ENCODE results near the gene RHOJ.

DNA sequence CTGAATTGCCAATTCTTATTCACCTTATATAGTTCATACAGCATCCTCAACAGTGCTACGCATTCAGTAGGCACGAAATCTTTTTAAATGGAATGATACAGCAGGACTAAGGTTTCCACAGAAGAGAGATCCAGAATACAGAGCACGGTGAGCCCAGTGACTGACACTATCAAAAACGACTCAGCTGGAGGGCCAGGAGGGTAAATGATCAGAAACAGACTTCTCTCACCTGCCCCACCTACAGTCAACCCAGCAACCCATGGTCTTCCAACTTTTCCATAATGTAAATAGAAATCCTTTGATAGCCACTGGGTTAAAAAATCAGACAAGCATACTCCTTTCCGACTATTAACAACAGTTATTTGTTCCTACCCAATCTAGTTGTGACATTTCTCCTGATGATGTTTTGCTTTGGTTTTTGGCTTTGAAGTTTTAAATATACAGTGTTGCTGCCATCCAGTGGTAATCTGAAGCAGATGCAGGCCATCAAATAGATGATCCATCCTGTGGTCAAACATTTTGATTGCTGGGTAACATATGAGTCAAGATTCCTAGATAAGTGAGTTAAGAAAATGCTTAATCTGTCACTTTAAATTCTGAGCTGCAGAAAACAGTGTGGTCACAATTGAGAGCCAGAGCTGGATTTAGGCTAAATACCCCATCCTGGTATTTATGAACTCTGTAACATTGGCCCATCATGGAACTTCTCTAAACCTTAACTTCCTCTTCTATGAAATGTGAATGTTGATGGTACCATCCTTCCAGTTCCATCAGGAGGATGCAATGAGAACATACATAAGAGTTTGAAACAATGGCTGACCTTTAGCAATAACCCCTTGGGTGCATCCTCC, 72.5 kb downstream of the RHOJ start:
- TF ChIP-seq, protein P1, sequence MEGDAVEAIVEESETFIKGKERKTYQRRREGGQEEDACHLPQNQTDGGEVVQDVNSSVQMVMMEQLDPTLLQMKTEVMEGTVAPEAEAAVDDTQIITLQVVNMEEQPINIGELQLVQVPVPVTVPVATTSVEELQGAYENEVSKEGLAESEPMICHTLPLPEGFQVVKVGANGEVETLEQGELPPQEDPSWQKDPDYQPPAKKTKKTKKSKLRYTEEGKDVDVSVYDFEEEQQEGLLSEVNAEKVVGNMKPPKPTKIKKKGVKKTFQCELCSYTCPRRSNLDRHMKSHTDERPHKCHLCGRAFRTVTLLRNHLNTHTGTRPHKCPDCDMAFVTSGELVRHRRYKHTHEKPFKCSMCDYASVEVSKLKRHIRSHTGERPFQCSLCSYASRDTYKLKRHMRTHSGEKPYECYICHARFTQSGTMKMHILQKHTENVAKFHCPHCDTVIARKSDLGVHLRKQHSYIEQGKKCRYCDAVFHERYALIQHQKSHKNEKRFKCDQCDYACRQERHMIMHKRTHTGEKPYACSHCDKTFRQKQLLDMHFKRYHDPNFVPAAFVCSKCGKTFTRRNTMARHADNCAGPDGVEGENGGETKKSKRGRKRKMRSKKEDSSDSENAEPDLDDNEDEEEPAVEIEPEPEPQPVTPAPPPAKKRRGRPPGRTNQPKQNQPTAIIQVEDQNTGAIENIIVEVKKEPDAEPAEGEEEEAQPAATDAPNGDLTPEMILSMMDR (IDR thresholded peaks at IDR 0.05 in 2 of 3, conservative IDR thresholded peaks at IDR 0.05 in 1 of 3; ENCODE audit: insufficient read depth in 2 of 3, low read depth in 1 of 3, low read length in 3 of 3) = peak; percentile 24 to 67 (median 63); a peak in 4 of 6 replicates
- TF ChIP-seq HDAC1 (IDR thresholded peaks at IDR 0.05) (no peak), BHLHE40 (IDR thresholded peaks at IDR 0.05; ENCODE audit: low read length) (no peak), ZBTB33 (CRISPR knock-in tag; IDR thresholded peaks at IDR 0.05) (no peak), MTA1 (IDR thresholded peaks at IDR 0.05; ENCODE audit: borderline replicate concordance) (no peak), ZBTB7A (IDR thresholded peaks at IDR 0.05; ENCODE audit: borderline replicate concordance, control insufficient read depth, low read depth, low read length) (no peak), TEAD4 (IDR thresholded peaks at IDR 0.05; ENCODE audit: low read length) (no peak), TEAD4 (CRISPR knock-in tag; IDR thresholded peaks at IDR 0.05; ENCODE audit: borderline replicate concordance) (no peak), RAD21 (CRISPR knock-in tag; conservative IDR thresholded peaks at IDR 0.05 in 1 of 2, IDR thresholded peaks at IDR 0.05 in 1 of 2) (peak; percentile 77 to 80), XRCC4 (IDR thresholded peaks at IDR 0.05; ENCODE audit: extremely low read depth, insufficient read depth, insufficient read length) (no peak)
- TF ChIP-seq, protein P2, sequence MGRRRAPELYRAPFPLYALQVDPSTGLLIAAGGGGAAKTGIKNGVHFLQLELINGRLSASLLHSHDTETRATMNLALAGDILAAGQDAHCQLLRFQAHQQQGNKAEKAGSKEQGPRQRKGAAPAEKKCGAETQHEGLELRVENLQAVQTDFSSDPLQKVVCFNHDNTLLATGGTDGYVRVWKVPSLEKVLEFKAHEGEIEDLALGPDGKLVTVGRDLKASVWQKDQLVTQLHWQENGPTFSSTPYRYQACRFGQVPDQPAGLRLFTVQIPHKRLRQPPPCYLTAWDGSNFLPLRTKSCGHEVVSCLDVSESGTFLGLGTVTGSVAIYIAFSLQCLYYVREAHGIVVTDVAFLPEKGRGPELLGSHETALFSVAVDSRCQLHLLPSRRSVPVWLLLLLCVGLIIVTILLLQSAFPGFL (CRISPR knock-in tag; IDR thresholded peaks at IDR 0.05) = no peak
